GM18505 (cell line): ENCODE data around the gene SH3RF2.

Experiments
- ATAC-seq: cut with Tn5 transposase; IDR thresholded peaks from one replicate; pipeline ENCODE4 v1.9.1; 2021; ENCODE audit not compliant: unreplicated experiment
- POLR2A ChIP-seq: IDR thresholded peaks from 4 replicates; pipeline ENCODE4 v1.6.1; 2011; ENCODE audit warnings: borderline replicate concordance; ENCODE audit not compliant: insufficient read depth, insufficient read length; ENCODE audit errors: extremely low read depth

Gene SH3RF2

DNA sequence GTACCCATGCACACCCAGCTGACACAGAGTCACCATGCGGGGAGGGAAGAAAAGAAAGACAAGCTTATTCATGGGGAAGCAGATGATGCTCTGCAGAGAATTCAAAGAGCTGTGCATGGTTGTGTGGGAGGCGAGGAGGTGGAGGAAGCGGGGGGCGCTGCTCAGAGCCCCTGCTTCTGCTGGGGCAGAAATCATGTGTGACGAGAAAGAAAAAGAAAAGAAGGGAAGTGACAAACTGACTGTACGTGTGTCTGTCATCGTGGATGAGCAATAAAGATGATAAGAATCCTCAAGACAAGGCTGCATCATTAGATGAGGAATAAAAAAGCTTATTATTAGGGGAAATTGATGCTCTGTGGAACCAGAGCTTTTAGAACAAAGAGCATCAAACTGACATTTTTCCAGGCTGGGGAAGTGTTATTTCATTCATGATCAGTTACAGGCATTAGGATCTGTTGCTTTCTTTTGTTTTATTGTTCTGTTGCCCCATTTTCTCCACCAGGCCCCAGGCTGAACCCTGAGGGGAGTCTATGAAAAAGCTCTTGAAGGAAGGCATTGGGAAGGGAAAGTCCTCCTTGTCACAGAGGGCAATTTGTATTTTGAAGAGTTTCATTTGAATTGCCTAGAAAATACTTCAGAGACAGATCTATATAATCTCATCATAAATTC lies 20.3 kb upstream of the SH3RF2 start:
- no peak for TF ChIP-seq POLR2A
- no peak for ATAC-seq

DNA sequence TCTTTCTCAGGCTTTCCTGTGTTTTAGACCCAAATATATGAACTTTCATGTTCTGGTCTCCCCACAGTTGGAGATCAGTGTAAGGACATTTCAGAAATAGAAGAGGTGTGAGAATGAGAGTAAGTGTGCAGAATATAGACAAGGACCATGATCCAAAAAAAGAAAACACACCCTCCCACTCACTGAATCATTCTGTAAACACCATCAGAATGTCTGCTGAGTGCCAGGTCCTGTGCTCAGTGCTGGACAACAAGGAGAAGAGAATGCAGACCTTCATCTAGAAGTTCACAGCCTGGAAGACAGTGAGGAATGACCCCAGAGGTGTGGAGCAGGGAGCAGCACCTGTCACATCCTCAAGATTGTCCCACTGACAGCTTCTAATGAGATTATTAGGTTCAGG lies 19.1 kb upstream of the SH3RF2 start:
- no peak for ATAC-seq
- TF ChIP-seq POLR2A = no peak

DNA sequence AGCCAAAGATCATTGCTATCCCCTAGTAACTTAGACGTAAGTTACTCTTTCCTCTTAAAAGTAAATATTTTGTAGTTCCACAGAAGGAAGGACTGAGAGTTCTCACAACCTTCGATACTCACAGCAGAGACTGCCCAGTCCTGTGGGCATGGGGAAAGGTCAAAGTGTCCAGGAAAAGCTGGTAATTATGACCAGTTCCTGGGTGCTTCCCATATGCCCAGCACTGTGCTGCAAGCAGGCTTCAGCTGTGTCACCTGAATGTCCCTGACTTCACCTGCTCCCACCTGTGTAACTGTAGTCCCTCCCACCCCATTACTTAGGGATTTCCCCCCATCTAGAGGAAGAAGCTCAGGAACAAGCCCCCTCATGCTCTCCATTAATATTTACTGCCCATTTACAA lies 18.0 kb upstream of the SH3RF2 start:
- ATAC-seq = no peak
- no peak for TF ChIP-seq POLR2A

DNA sequence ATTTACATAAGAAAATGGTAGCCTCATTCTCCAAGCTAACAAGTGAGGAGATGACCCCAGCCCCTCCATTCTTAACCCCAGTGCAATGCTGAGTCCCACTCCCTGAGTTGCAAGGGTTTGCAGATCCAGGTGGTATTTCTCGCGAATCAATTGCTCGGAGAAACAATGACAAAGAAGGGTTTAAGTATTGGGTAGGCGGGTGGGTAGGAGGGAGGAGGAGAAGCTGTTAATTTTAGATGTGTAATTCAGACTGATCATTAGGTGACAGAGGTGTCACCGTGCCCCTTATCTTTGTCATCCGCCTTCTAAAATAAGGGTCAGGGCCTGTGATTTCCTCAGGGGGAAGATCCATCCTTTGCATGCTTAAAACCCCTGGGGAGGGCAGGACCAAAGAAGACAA lies 17.0 kb upstream of the SH3RF2 start:
- no peak for TF ChIP-seq POLR2A
- no peak for ATAC-seq

DNA sequence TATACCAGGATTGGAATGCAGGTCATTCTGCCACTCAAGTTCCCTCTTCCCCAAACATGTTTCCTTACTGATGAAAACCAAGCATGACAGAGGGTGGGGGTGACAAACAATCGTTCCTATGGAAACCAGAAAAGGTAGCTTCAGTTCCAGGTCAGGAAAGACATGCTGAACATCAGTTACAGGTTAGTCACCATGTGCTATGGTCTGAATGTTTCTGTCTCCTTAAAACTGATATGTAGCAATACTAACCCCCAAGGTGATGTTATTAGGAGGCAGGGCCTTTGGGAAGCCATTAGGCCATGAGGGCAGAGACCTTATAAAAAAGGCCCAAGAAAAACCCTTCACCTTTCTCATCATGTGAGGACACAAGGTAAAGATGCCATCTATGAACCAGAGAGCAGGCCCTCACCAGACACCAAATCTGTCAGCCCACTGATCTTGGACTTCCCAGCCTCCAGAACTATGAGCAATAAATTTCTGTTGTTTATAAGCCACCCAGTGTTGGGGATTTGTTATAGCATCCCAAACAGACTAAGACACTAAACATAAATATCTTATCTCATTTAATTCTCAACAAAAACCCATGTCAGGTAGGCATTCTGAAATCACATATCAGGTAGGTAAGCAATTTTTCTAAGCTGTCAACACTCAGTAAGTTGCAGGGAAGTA lies 15.7 kb upstream of the SH3RF2 start:
- ATAC-seq = no peak
- no peak for TF ChIP-seq POLR2A

DNA sequence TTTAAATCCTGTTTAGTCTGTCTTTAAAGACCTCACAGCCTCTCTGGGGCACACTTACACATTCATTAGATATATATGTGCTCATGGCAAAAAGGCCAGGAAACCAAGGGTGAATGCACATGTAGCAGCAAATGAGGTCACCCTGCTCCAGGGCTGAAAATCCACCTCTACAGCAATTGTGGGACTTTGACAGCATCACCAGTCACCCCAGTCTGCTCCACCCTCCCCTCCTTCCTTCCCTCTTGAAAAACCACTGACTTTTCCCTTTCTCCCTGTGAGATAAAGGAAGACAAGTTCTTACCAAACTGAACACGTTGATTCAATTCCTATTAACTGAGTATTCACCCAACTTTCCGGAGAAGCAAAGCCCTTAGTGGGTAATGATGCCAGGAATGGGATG lies 15.2 kb upstream of the SH3RF2 start:
- ATAC-seq = no peak
- no peak for TF ChIP-seq POLR2A

DNA sequence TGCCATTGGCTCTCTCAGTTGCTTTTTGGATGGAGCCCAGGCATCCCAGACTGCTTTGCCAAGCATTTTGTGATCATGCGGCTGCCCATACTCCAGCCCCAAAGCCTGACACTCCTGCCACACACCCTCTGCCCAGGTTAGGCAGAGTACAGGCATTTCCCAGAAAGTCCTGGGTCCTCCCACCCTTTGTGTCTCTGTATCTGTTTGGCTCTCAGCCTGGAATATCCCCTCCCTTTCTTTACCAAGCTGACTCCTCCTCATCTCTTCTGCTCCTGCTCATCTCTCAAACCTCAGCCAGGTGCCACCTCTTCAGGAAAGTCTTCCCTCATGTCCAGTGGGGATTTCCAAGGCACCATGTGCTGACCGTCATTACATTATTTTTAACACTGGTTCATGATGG lies 14.3 kb upstream of the SH3RF2 start:
- no peak for TF ChIP-seq POLR2A
- ATAC-seq = no peak

DNA sequence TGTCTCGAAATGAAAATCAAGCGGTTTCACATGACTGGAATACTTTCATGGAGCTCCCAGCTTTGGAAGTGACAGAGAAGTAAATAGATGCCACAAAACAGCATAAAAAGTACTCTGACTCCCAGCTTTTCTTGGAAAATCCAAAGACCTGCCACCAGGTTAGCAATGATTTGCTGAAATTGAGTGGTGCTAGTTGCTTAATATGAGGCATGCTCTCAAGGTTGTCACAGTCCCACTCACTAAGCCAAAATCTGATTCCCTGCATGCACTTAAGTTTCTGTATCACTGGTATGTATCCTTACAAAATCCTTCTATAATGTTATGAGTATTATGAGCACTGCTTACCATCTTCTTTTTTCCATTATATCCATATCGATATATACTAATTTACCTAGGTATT lies 13.0 kb upstream of the SH3RF2 start:
- ATAC-seq = no peak
- no peak for TF ChIP-seq POLR2A

DNA sequence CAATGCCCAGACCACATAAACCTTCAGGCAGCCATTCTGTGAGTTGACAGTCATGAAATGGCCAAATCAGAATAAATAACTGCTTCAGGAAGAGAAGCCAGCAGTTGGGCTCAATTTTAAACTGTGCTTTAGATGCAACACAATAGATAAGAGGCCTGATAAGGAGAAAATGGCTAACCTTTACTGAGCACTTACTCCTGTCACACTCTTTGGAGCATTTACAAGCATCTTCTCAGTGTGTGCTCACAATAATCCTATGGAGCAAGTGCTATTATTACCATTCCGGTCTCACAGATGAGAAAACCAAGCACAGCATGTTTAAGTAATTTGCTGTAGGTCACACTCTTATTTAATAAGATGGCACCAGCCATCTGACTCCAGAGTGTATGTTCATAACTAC lies 11.5 kb upstream of the SH3RF2 start:
- no peak for TF ChIP-seq POLR2A
- ATAC-seq = no peak

DNA sequence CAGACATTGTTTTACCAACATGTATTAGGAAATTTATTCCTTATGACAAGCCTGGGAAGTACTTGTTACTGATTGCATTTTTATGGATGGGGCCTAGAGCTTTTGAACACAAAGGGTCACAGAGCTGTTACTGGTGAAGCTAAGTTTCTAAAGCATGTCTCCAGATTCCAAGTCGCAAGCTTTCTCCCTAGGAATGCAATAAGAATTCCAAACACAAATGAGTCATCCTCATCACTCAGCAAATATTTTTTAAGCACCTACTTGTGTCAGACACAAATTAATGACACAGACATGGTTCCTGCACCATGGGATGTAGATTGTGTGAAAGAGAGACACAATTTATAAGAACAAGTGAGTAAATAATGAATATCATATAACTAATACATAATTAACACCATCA lies 11.0 kb upstream of the SH3RF2 start:
- no peak for TF ChIP-seq POLR2A
- no peak for ATAC-seq

DNA sequence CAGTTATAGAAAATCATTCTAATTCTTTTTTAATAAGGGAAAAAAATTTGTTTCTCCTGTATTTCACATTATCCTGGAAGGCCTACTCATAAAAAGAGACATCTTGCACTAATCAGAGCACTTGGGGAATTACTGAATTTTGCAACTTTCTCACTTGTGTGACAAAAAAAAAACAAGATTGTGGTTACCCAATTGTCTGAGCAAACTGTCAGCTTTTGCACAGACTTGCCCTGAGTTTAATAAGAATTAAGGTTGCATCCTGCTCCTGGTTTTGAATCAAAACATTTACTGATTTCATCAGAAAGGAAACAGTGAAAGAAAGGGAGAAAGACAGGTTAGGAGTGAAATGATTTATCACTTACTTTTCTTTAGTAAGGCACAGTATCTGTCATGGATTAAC lies 10.6 kb upstream of the SH3RF2 start:
- no peak for TF ChIP-seq POLR2A
- no peak for ATAC-seq

DNA sequence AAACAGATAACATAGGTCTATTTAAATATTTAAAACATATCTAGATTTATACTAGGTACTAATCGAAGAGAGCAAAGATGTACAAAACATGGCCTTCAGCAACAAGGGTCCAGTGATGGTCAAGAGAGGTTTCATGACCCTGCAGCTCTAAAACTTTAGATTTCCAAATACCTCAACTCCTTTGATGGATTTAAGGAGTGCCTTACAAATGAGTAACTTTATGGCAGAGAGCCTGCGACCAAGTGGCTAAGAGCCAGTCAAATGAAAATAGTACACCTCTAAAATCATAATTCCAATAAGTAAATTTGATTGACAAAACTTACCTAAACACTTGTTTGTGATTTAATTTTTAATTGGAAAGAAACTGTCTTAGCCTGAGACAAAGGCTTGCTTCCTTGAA lies 4.7 kb upstream of the SH3RF2 start:
- no peak for ATAC-seq
- TF ChIP-seq POLR2A = no peak

DNA sequence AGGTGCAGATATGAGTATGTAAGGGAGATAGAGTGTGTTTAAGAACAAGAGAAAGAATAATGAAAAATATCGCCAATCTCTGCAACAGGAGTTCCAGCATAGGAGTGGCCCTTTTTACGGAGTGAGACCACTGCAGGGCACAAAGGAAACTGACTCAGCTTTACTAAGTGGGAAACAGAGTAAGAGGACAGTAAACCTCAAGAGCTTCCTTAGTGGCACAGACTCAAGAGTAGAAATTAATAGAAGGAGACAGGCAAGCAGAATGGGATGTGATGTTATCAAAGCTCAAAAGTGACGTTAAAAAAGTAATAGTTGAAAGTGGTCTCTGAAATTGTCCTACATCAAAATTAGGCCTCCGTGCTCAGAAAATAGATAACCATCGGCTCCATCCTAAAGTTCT lies 2.1 kb upstream of the SH3RF2 start:
- no peak for TF ChIP-seq POLR2A
- ATAC-seq = no peak

DNA sequence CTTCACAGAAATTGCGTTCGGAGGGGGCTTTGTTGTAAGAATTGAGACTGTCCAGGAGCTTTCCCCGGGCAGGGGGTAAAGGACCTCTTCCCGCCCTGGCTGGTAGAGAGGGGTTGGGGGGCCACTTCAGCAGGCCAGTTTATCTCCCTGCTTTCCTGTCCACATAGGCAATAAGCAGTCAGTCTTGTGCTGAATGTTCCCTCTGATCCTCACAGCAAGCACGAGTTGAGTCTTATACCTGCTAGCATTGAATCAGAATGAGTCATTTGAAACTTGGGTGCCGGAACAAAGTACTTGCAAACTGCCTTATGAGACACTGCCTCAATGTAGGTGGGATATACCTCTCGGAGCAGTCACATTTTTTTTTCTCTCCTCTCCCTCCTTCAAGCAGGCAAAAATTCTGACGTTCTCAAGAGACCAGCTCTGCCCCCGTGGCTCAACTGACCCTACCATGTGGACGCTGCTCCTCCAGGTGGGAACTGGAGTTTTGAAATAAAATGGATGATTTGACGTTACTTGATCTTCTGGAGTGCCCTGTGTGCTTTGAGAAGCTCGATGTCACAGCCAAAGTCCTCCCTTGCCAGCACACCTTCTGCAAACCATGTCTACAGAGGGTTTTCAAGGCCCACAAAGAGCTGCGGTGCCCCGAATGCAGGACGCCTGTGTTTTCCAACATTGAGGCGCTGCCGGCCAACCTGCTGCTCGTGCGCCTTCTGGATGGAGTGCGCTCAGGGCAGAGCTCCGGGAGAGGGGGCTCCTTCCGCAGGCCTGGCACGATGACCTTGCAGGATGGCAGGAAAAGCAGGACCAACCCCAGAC lies 1.3 kb downstream of the SH3RF2 start:
- TF ChIP-seq POLR2A = no peak
- no peak for ATAC-seq

DNA sequence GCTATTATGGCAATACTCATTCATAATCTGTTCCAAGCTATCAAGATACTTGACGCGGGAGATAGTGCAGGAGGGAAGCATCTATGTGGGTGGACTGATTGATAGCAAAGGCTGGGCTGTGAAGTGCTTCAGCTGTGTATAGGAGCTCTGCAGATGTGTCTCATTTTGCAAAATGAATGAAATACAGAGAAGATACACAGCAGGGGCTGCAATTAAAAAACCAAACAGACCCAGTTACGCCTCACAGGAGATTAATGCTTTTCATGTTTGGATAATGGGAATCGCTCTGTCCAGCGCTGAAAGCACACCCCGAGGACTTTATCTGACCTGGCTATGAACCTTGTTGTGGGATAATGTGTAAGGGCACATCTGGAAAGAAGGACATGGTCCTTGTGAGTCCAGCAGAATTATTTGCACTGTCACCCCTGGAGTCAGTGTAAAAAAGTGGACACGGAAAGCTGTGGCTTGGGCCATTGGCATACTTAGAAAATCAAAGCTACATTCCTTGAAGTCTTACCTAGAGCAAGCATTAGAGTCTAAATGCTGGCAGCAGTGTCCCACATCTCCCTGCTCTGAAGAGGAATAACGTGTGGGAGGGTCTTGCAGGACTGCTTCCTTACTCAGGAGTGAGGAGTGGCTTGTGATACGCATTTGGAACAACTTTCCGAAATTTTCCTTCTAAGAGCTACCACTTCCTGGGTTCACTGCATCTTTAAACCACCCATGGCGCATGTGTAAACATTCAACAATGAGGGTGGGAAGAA lies 2.6 kb downstream of the SH3RF2 start:
- TF ChIP-seq POLR2A = no peak
- ATAC-seq = no peak
